Activated B cell treated with CpG ODN at 0.5 μM for 24 hours (primary cell): Measurements from ENCODE around the gene TRAP1. TPM values are rescaled to one million over a fixed set of nuclear protein-coding genes. Genes with fewer than 3 reads are reported as not detected.

Experiments used
- ATAC-seq: fragments of 200-7000 bp; cut with Tn5 transposase; one replicate; pipeline ENCODE4 v1.10.0; 2021; ENCODE audit warnings: low read depth, mild to moderate bottlenecking, moderate library complexity
- CTCF ChIA-PET: fragments of 350-600 bp; sonication (Branson Sonifier 250); formaldehyde crosslinking; loops from one replicate; lab custom pipeline; 2021; ENCODE audit warnings: antibody characterized with exemption; lab: Charles Lee
- POLR2A ChIA-PET: fragments of 350-600 bp; sonication (Branson Sonifier 250); formaldehyde crosslinking; loops from one replicate; lab custom pipeline; 2021; ENCODE audit warnings: antibody characterized with exemption; lab: Charles Lee
- DNase-seq: peaks from one replicate; pipeline ENCODE4 v3.0.0; 2022
- H3K27ac Mint-ChIP-seq: one replicate; pipeline ENCODE4 v1.8.0; 2020; ENCODE audit warnings: mixed read lengths
- H3K27me3 Mint-ChIP-seq: one replicate; pipeline ENCODE4 v1.8.0; 2021; ENCODE audit warnings: mixed read lengths
- H3K36me3 Mint-ChIP-seq: one replicate; pipeline ENCODE4 v1.8.0; 2021; ENCODE audit warnings: low read depth, mixed read lengths
- H3K4me1 Mint-ChIP-seq: one replicate; pipeline ENCODE4 v1.8.0; 2021; ENCODE audit warnings: mixed read lengths
- H3K4me3 Mint-ChIP-seq: one replicate; pipeline ENCODE4 v1.8.0; 2020; ENCODE audit warnings: mild to moderate bottlenecking, mixed read lengths
- H3K9me3 Mint-ChIP-seq: one replicate; pipeline ENCODE4 v1.8.0; 2020; ENCODE audit warnings: mixed read lengths
- CTCF ChIP-seq: fragments of 200-600 bp; IDR thresholded peaks from one replicate; pipeline ENCODE4 v1.8.0; 2022; ENCODE audit warnings: antibody characterized with exemption, mild to moderate bottlenecking
- intact Hi-C: fragments of 100-400 bp; cut with micrococcal nuclease; formaldehyde crosslinking; loops from one replicate; pipeline ENCODE4 v1.15.1; 2024
- total RNA-seq: library from RNA; stranded (reverse); gene quantifications from 2 replicates; pipeline ENCODE4 v1.2.3, GENCODE V29; 2022

The TRAP1 gene
- total RNA-seq, 1 donor from 2014 or later, result 82.2 TPM

- H3K4me3 Mint-ChIP-seq, result no peak overlapping the region
- POLR2A ChIA-PET, result no interaction called here
- no peak for TF ChIP-seq CTCF
- H3K9me3 Mint-ChIP-seq, result no peaks in the 10 kb centered on the region
- peaks cover 19% of the 10 kb centered on the region for H3K4me1 Mint-ChIP-seq
- H3K36me3 Mint-ChIP-seq, result peaks cover 23% of the 10 kb centered on the region
- no peak overlapping the region for H3K27ac Mint-ChIP-seq
- CTCF ChIA-PET, result no interaction called here
- intact Hi-C loops, result no loop called here
- DNase-seq (no peak), ATAC-seq (no peak)
- no peaks in the 10 kb centered on the region for H3K27me3 Mint-ChIP-seq
Measured at GRCh38 chr16:3712861-3713372, 4.4 kb downstream of the TRAP1 start.

GRCh38 chr16:3706253-3707012, 10.9 kb downstream of the TRAP1 start:
- Mint-ChIP-seq H3K9me3 (no peaks in the 10 kb centered on the region), H3K36me3 (peaks cover 14% of the 10 kb centered on the region), H3K4me3 (no peak overlapping the region), H3K27ac (no peak overlapping the region), H3K27me3 (no peaks in the 10 kb centered on the region), H3K4me1 (peaks cover 6% of the 10 kb centered on the region)
- CTCF ChIA-PET, result no interaction called here
- POLR2A ChIA-PET, result interaction anchor here (0.7 kb wide), 1 partner anchor 41 kb away, joined by 5 read pairs; no protein-coding TSS in a partner anchor
- no peak for TF ChIP-seq CTCF
- DNase-seq (no peak), ATAC-seq (no peak)
- intact Hi-C loops, result no loop called here

GRCh38 chr16:3702082-3702481, 15.2 kb downstream of the TRAP1 start:
- ATAC-seq (no peak), DNase-seq (no peak)
- CTCF ChIA-PET, result no interaction called here
- peaks cover 5% of the 10 kb centered on the region for H3K4me1 Mint-ChIP-seq
- no peaks in the 10 kb centered on the region for H3K27me3 Mint-ChIP-seq
- H3K36me3 Mint-ChIP-seq, result peaks cover 7% of the 10 kb centered on the region
- no peak overlapping the region for H3K27ac Mint-ChIP-seq
- TF ChIP-seq CTCF, result no peak
- POLR2A ChIA-PET, result interaction anchor here (0.7 kb wide), 1 partner anchor 179 kb away, joined by 10 read pairs; no protein-coding TSS in a partner anchor
- H3K9me3 Mint-ChIP-seq, result no peaks in the 10 kb centered on the region
- H3K4me3 Mint-ChIP-seq, result no peak overlapping the region
- intact Hi-C loops, result no loop called here

- Mint-ChIP-seq H3K27ac (no peak overlapping the region), H3K4me1 (peaks cover 5% of the 10 kb centered on the region), H3K36me3 (peaks cover 7% of the 10 kb centered on the region), H3K27me3 (no peaks in the 10 kb centered on the region), H3K4me3 (no peak overlapping the region), H3K9me3 (no peaks in the 10 kb centered on the region)
- no peak for TF ChIP-seq CTCF
- no peak for ATAC-seq
- CTCF ChIA-PET, result interaction anchor here (0.6 kb wide), 1 partner anchor 213 kb away, joined by 3 read pairs; no protein-coding TSS in a partner anchor
- intact Hi-C loops, result no loop called here
- POLR2A ChIA-PET, result interaction anchor here (0.7 kb wide), 1 partner anchor 179 kb away, joined by 10 read pairs; no protein-coding TSS in a partner anchor
- no peak for DNase-seq
Measured at GRCh38 chr16:3701531-3701930, 15.8 kb downstream of the TRAP1 start.

GRCh38 chr16:3698941-3699340, 18.4 kb downstream of the TRAP1 start:
- no peak for DNase-seq
- no peaks in the 10 kb centered on the region for H3K9me3 Mint-ChIP-seq
- no peak overlapping the region for H3K4me3 Mint-ChIP-seq
- intact Hi-C loops, result no loop called here
- no peak overlapping the region for H3K27ac Mint-ChIP-seq
- ChIA-PET POLR2A (no interaction called here), CTCF (no interaction called here)
- H3K27me3 Mint-ChIP-seq, result no peaks in the 10 kb centered on the region
- TF ChIP-seq CTCF, result no peak
- ATAC-seq, result no peak
- H3K4me1 Mint-ChIP-seq, result peaks cover 8% of the 10 kb centered on the region
- peaks cover 12% of the 10 kb centered on the region for H3K36me3 Mint-ChIP-seq
